ENCODE data around the gene USP34. TPM values are rescaled to one million over a fixed set of nuclear protein-coding genes. Genes with fewer than 3 reads are reported as not detected.

Gene USP34
- total and polyA plus RNA-seq, 2 donors (not counting 1 experiment from before 2014, with no cell fraction given) = 52.4 to 129 TPM

DNA sequence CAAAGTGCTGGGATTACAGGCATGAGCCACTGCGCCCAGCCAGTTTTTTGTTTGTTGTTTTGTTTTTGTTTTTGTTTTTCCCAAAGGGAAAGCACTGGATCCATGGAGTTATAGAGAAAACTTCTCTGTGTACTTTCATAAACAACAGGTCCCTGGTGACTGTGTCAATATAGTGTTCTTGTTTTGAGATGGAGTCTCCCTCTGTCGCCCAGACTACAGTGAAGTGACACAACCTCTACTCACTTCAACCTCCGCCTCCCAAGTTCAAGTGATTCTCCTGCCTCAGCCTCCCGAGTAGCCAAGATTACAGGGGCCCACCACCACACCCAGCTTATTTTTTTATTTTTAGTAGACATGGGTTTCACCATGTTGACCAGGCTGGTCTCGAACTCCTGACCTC lies 16.5 kb downstream of the USP34 start:
- H3K4me3 ChIP-seq (replicated peaks in 1 of 4; ENCODE audit: control extremely low read depth in 1 of 4, insufficient read depth in 1 of 4, low read depth in 3 of 4, low read length in 4 of 4) = no peak overlapping the region
- H3K4me2 ChIP-seq (ENCODE audit: extremely low read depth, insufficient read depth, low read length) = no peak overlapping the region
- no peaks in the 10 kb centered on the region for H3K36me3 ChIP-seq (ENCODE audit: control insufficient read depth, insufficient read depth, low read length)
- H4K20me1 ChIP-seq (ENCODE audit: control insufficient read depth, extremely low read depth, insufficient read depth, low read length) = no peaks in the 10 kb centered on the region
- no peaks in the 10 kb centered on the region for H3K27me3 ChIP-seq (ENCODE audit: control insufficient read depth, insufficient read depth, low read length)
- DNase-seq (ENCODE audit: low read depth in 2 of 2) = no peak
- no peaks in the 10 kb centered on the region for H3K9me3 ChIP-seq (ENCODE audit: control insufficient read depth, insufficient read depth, low read depth, low read length)
- H3K27ac ChIP-seq (ENCODE audit: insufficient read depth, low read length) = no peak overlapping the region
- H3K4me1 ChIP-seq (ENCODE audit: control insufficient read depth, extremely low read depth, insufficient read depth, low read length) = no peaks in the 10 kb centered on the region
- no peak overlapping the region for H3K9ac ChIP-seq (ENCODE audit: insufficient read depth, low read length)
- TF ChIP-seq, protein P1, sequence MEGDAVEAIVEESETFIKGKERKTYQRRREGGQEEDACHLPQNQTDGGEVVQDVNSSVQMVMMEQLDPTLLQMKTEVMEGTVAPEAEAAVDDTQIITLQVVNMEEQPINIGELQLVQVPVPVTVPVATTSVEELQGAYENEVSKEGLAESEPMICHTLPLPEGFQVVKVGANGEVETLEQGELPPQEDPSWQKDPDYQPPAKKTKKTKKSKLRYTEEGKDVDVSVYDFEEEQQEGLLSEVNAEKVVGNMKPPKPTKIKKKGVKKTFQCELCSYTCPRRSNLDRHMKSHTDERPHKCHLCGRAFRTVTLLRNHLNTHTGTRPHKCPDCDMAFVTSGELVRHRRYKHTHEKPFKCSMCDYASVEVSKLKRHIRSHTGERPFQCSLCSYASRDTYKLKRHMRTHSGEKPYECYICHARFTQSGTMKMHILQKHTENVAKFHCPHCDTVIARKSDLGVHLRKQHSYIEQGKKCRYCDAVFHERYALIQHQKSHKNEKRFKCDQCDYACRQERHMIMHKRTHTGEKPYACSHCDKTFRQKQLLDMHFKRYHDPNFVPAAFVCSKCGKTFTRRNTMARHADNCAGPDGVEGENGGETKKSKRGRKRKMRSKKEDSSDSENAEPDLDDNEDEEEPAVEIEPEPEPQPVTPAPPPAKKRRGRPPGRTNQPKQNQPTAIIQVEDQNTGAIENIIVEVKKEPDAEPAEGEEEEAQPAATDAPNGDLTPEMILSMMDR (conservative IDR thresholded peaks at IDR 0.05 in 1 of 2, IDR thresholded peaks at IDR 0.05 in 1 of 2; ENCODE audit: low read depth in 1 of 2, low read length in 2 of 2) = no peak
- peaks cover 87% of the 10 kb centered on the region for H3K79me2 ChIP-seq (ENCODE audit: control insufficient read depth, insufficient read depth, low read length)
- H2AFZ ChIP-seq (ENCODE audit: low read length) = no peak overlapping the region

DNA sequence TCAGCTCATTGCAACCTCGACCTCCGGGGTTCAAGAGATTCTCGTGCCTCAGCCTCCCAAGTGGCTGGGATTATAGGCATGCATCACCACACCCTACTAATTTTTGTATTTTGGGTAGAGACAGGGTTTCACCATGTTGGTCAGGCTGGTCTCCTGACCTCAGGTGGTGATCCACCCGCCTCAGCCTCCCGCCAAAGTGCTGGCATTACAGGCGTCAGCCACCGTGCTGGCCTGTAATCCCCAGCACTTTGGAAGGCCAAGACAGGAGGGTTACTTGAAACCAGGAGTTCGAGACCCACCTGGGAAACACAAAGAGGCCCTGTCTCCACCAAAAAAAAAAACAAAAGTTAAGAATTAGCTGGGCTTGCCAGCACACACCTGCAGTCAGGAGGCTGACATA lies 18.5 kb downstream of the USP34 start:
- Histone ChIP-seq H3K9me3 (ENCODE audit: control insufficient read depth, insufficient read depth, low read depth, low read length) (no peaks in the 10 kb centered on the region), H3K36me3 (ENCODE audit: control insufficient read depth, insufficient read depth, low read length) (no peaks in the 10 kb centered on the region), H3K27ac (ENCODE audit: insufficient read depth, low read length) (no peak overlapping the region), H3K27me3 (ENCODE audit: control insufficient read depth, insufficient read depth, low read length) (no peaks in the 10 kb centered on the region), H3K4me2 (ENCODE audit: extremely low read depth, insufficient read depth, low read length) (no peak overlapping the region), H3K4me3 (replicated peaks in 1 of 4; ENCODE audit: control extremely low read depth in 1 of 4, insufficient read depth in 1 of 4, low read depth in 3 of 4, low read length in 4 of 4) (no peak overlapping the region), H3K9ac (ENCODE audit: insufficient read depth, low read length) (no peak overlapping the region), H4K20me1 (ENCODE audit: control insufficient read depth, extremely low read depth, insufficient read depth, low read length) (no peaks in the 10 kb centered on the region), H2AFZ (ENCODE audit: low read length) (no peak overlapping the region), H3K79me2 (ENCODE audit: control insufficient read depth, insufficient read depth, low read length) (peaks cover 87% of the 10 kb centered on the region), H3K4me1 (ENCODE audit: control insufficient read depth, extremely low read depth, insufficient read depth, low read length) (no peaks in the 10 kb centered on the region)
- DNase-seq (ENCODE audit: low read depth in 2 of 2) = no peak
- no peak for TF ChIP-seq EZH2 (IDR thresholded peaks at IDR 0.05; ENCODE audit: low read length, missing control alignments)
- TF ChIP-seq, protein P1 (conservative IDR thresholded peaks at IDR 0.05 in 1 of 2, IDR thresholded peaks at IDR 0.05 in 1 of 2; ENCODE audit: low read depth in 1 of 2, low read length in 2 of 2) = no peak

DNA sequence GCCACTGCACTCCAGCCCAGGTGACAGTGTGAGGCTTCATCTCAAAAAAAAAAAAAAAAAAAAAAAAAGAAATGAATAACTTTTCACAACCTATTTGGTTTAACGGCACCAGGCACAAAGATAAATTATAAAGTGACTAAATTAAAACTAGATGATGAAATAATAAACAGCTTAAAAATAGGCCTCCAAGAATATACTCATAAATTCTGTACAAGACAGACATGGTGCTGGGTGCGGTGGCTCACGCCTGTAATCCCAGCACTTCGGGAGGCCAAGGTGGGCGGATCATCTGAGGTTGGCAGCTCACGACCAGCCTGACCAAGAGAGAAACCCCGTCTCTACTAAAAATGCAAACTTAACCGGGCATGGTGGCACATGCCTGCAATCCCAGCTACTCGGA lies 19.7 kb downstream of the USP34 start:
- Histone ChIP-seq H3K4me3 (replicated peaks in 1 of 4; ENCODE audit: control extremely low read depth in 1 of 4, insufficient read depth in 1 of 4, low read depth in 3 of 4, low read length in 4 of 4) (no peak overlapping the region), H2AFZ (ENCODE audit: low read length) (no peak overlapping the region), H3K9ac (ENCODE audit: insufficient read depth, low read length) (no peak overlapping the region), H3K27me3 (ENCODE audit: control insufficient read depth, insufficient read depth, low read length) (no peaks in the 10 kb centered on the region), H4K20me1 (ENCODE audit: control insufficient read depth, extremely low read depth, insufficient read depth, low read length) (no peaks in the 10 kb centered on the region), H3K27ac (ENCODE audit: insufficient read depth, low read length) (no peak overlapping the region), H3K9me3 (ENCODE audit: control insufficient read depth, insufficient read depth, low read depth, low read length) (no peaks in the 10 kb centered on the region), H3K4me2 (ENCODE audit: extremely low read depth, insufficient read depth, low read length) (no peak overlapping the region), H3K79me2 (ENCODE audit: control insufficient read depth, insufficient read depth, low read length) (peaks cover 86% of the 10 kb centered on the region), H3K4me1 (ENCODE audit: control insufficient read depth, extremely low read depth, insufficient read depth, low read length) (no peaks in the 10 kb centered on the region), H3K36me3 (ENCODE audit: control insufficient read depth, insufficient read depth, low read length) (no peaks in the 10 kb centered on the region)
- no peak for DNase-seq (ENCODE audit: low read depth in 2 of 2)
- TF ChIP-seq, protein P1 (conservative IDR thresholded peaks at IDR 0.05 in 1 of 2, IDR thresholded peaks at IDR 0.05 in 1 of 2; ENCODE audit: low read depth in 1 of 2, low read length in 2 of 2) = no peak
- no peak for TF ChIP-seq EZH2 (IDR thresholded peaks at IDR 0.05; ENCODE audit: low read length, missing control alignments)
